H1 (cell line): Measurements from ENCODE around the gene EML1. TPM values are rescaled to one million over a fixed set of nuclear protein-coding genes. Genes with fewer than 3 reads are reported as not detected.

Source experiments
- CTCF ChIA-PET: fragments of 300-600 bp; sonication (Branson Sonifier 250); formaldehyde crosslinking; loops from one replicate; lab custom pipeline; 2021; ENCODE audit not compliant: partially characterized antibody; lab: Charles Lee
- POLR2A ChIA-PET: fragments of 300-600 bp; sonication (Branson Sonifier 250); formaldehyde crosslinking; loops from one replicate; lab custom pipeline; 2021; ENCODE audit warnings: inconsistent platforms; ENCODE audit not compliant: partially characterized antibody; lab: Charles Lee
- DNase-seq, 2 experiments: peaks; one replicate each; pipeline versions ENCODE4 v3.0.0 to v3.0.0-alpha.2; 2010 to 2022; ENCODE audit warnings: low spot score in 2 of 2, low read depth in 1 of 2, mixed read lengths in 1 of 2
- FAIRE-seq: peaks from 2 replicates; lab custom pipeline; 2011; peaks lifted over from hg19 to GRCh38; lab: Jason Lieb, UNC
- H2AFZ ChIP-seq: 2 replicates; pipeline ENCODE4 v1.8.1; 2012; ENCODE audit warnings: low read length, inconsistent platforms
- H2AK5ac ChIP-seq: 2 replicates; pipeline ENCODE4 v1.6.1; 2013; ENCODE audit warnings: low read depth, low read length
- H2BK120ac ChIP-seq: replicated peaks from 2 replicates; pipeline ENCODE3; 2013; ENCODE audit warnings: low read depth, low read length, inconsistent platforms
- H2BK12ac ChIP-seq: 2 replicates; pipeline ENCODE4 v1.6.1; 2013; ENCODE audit warnings: low read depth, low read length
- H2BK15ac ChIP-seq: 2 replicates; pipeline ENCODE4 v1.6.1; 2013; ENCODE audit warnings: low read length
- H2BK20ac ChIP-seq: 2 replicates; pipeline ENCODE4 v1.6.1; 2013; ENCODE audit warnings: low read length
- H2BK5ac ChIP-seq: 2 replicates; pipeline ENCODE4 v1.6.1; 2013; ENCODE audit warnings: low read depth, low read length
- H3K14ac ChIP-seq: 2 replicates; pipeline ENCODE4 v1.6.1; 2013; ENCODE audit warnings: inconsistent platforms; ENCODE audit not compliant: insufficient read length
- H3K18ac ChIP-seq: 2 replicates; pipeline ENCODE4 v1.6.1; 2013; ENCODE audit warnings: low read length; ENCODE audit errors: extremely low read depth
- H3K23ac ChIP-seq: 2 replicates; pipeline ENCODE4 v1.6.1; 2013; ENCODE audit warnings: inconsistent platforms; ENCODE audit not compliant: insufficient read length
- H3K23me2 ChIP-seq: 2 replicates; pipeline ENCODE4 v1.6.1; 2013; ENCODE audit warnings: low read depth, low read length
- H3K27ac ChIP-seq: 2 replicates; pipeline ENCODE4 v1.6.1; 2011; ENCODE audit warnings: low read depth, low read length, inconsistent platforms
- H3K27me3 ChIP-seq, 4 experiments: replicated peaks in 1 of 4; 1 replicate in 1 of 4; 2 replicates in 3 of 4; pipeline versions ENCODE4 v1.6.1 to v1.8.1; 2011 to 2013; ENCODE audit warnings: low read length in 3 of 4, mild to moderate bottlenecking in 3 of 4, inconsistent platforms in 2 of 4, mixed read lengths in 2 of 4, moderate library complexity in 1 of 4; ENCODE audit not compliant: control insufficient read depth in 3 of 4, insufficient read depth in 3 of 4; ENCODE audit errors: extremely low read depth in 1 of 4
- H3K36me3 ChIP-seq, 4 experiments: 2 replicates each; pipeline versions ENCODE4 v1.6.1 to v1.8.1; 2011 to 2013; ENCODE audit warnings: mild to moderate bottlenecking in 4 of 4, low read length in 3 of 4, moderate library complexity in 2 of 4, control low read depth in 1 of 4, inconsistent platforms in 1 of 4; ENCODE audit not compliant: insufficient read depth in 4 of 4, control insufficient read depth in 2 of 4
- H3K4ac ChIP-seq: replicated peaks from 2 replicates; pipeline ENCODE3; 2013; ENCODE audit warnings: low read length, low read depth, mixed read lengths, inconsistent platforms; ENCODE audit not compliant: insufficient read length
- H3K4me1 ChIP-seq, 4 experiments: replicated peaks in 1 of 4; 1 replicate in 1 of 4; 2 replicates in 3 of 4; pipeline versions ENCODE4 v1.6.1 to v1.8.1; 2011 to 2013; ENCODE audit warnings: low read length in 3 of 4, inconsistent platforms in 2 of 4, mixed read lengths in 1 of 4; ENCODE audit not compliant: insufficient read depth in 4 of 4, control insufficient read depth in 3 of 4
- H3K4me2 ChIP-seq, 2 experiments: 2 replicates each; pipeline versions ENCODE4 v1.6.1 to v1.8.1; 2011 to 2013; ENCODE audit warnings: low read depth in 2 of 2, low read length in 2 of 2, control low read depth in 1 of 2, inconsistent platforms in 1 of 2, mild to moderate bottlenecking in 1 of 2; ENCODE audit not compliant: insufficient read depth in 1 of 2
- H3K4me3 ChIP-seq, 4 experiments: fragments of 200-600, 300-600 bp in 1 of 4; sonication (generic), shearing (Covaris generic), sonication (Bioruptor Twin) in 1 of 4; 2 replicates each; pipeline versions ENCODE4 v1.5.1 to v1.8.1; 2011 to 2016; ENCODE audit warnings: low read length in 4 of 4, low read depth in 3 of 4, control low read depth in 2 of 4, inconsistent platforms in 2 of 4, mild to moderate bottlenecking in 2 of 4, mixed read lengths in 1 of 4, moderate library complexity in 1 of 4; ENCODE audit not compliant: insufficient read depth in 2 of 4; ENCODE audit errors: extremely low read depth in 1 of 4
- H3K56ac ChIP-seq: replicated peaks from 2 replicates; pipeline ENCODE3; 2013; ENCODE audit warnings: low read depth, mild to moderate bottlenecking, mixed read lengths, low read length, inconsistent platforms; ENCODE audit not compliant: insufficient read length
- H3K79me1 ChIP-seq: 2 replicates; pipeline ENCODE4 v1.6.1; 2013; ENCODE audit warnings: low read depth, low read length, control low read depth
- H3K79me2 ChIP-seq, 2 experiments: 2 replicates each; pipeline versions ENCODE4 v1.6.1 to v1.8.1; 2012 to 2013; ENCODE audit warnings: low read length in 2 of 2, mild to moderate bottlenecking in 2 of 2, inconsistent platforms in 1 of 2; ENCODE audit not compliant: insufficient read depth in 2 of 2, control insufficient read depth in 1 of 2
- H3K9ac ChIP-seq, 4 experiments: replicated peaks in 1 of 4; 1 replicate in 1 of 4; 2 replicates in 3 of 4; pipeline versions ENCODE4 v1.6.1 to v1.8.1; 2011 to 2013; ENCODE audit warnings: low read depth in 3 of 4, low read length in 3 of 4, control low read depth in 2 of 4, mild to moderate bottlenecking in 2 of 4, moderate library complexity in 2 of 4, inconsistent platforms in 1 of 4; ENCODE audit errors: extremely low read depth in 1 of 4
- H3K9me3 ChIP-seq, 2 experiments: 2 replicates each; pipeline versions ENCODE4 v1.6.1 to v1.8.1; 2012 to 2013; ENCODE audit warnings: mild to moderate bottlenecking in 2 of 2, moderate library complexity in 2 of 2, control low read depth in 1 of 2, inconsistent platforms in 1 of 2, low read depth in 1 of 2, low read length in 1 of 2, mixed read lengths in 1 of 2; ENCODE audit not compliant: insufficient read depth in 2 of 2
- H4K20me1 ChIP-seq, 2 experiments: replicated peaks in 1 of 2; 2 replicates each; pipeline versions ENCODE3 to v1.8.1; 2011 to 2013; ENCODE audit warnings: inconsistent platforms in 2 of 2, low read length in 2 of 2, mild to moderate bottlenecking in 1 of 2; ENCODE audit not compliant: insufficient read depth in 2 of 2, control insufficient read depth in 1 of 2
- H4K5ac ChIP-seq: 2 replicates; pipeline ENCODE4 v1.6.1; 2013; ENCODE audit warnings: low read length, low read depth, mixed read lengths, inconsistent platforms; ENCODE audit not compliant: insufficient read length
- H4K8ac ChIP-seq: 2 replicates; pipeline ENCODE4 v1.8.0; 2013; ENCODE audit warnings: mild to moderate bottlenecking, moderate library complexity, low read length, inconsistent platforms; ENCODE audit not compliant: insufficient read depth; ENCODE audit errors: extremely low read depth
- H4K91ac ChIP-seq: replicated peaks from 2 replicates; pipeline ENCODE3; 2013; ENCODE audit warnings: low read length, mixed read lengths, inconsistent platforms; ENCODE audit not compliant: insufficient read length
- CBX8 ChIP-seq: fragments of 300-800, 300-1000 bp; sonication (generic); IDR thresholded peaks from 2 replicates; pipeline ENCODE4 v1.7.1; 2016; ENCODE audit warnings: low read depth, low read length, borderline replicate concordance
- RBBP5 ChIP-seq: IDR thresholded peaks from 2 replicates; pipeline ENCODE4 v1.7.1; 2012; ENCODE audit warnings: low read depth, mild to moderate bottlenecking, inconsistent platforms, low read length, moderate library complexity, borderline replicate concordance
- WGBS, 2 experiments: shearing (Covaris generic) in 1 of 2; methylation state at CpG; one replicate each; pipeline versions ENCODE4 v1.1.6 to v1.1.7; 2013 to 2015; ENCODE audit warnings: low lambda C conversion rate in 2 of 2, mixed read lengths in 2 of 2, inconsistent platforms in 1 of 2, low coverage in 1 of 2, missing lambda C conversion rate in 1 of 2; ENCODE audit not compliant: insufficient replicate concordance in 2 of 2, insufficient coverage in 1 of 2, insufficient read length in 1 of 2; ENCODE audit errors: extremely low coverage in 1 of 2, missing lambda C conversion rate in 1 of 2; 5-methylcytosine and 5-hydroxymethylcytosine counted together
- polyA plus RNA-seq, 7 experiments: library from polyadenylated mRNA; depleted of rRNA in 3 of 7; stranded (reverse) in 5 of 7; unstranded in 2 of 7; fragments of >200 nt in 5 of 7; fragments of 200-250 nt in 2 of 7; gene quantifications; 1 replicate in 5 of 7; 2 replicates in 1 of 7; 4 replicates in 1 of 7; pipeline versions ENCODE4 v1.2.1 to v1.2.3, GENCODE V29; 2011 to 2013; ENCODE audit warnings: missing spikeins in 2 of 7, mixed read lengths in 2 of 7
- total RNA-seq: library from RNA; stranded (reverse); fragmentation: NEBNext Ultra II Directional; extraction: Animal tissue kit (Norgen Biotek cat#: 25700); gene quantifications from 2 replicates; pipeline ENCODE4 v1.2.1, GENCODE V29; 2021
- TF ChIP-seq, protein P1 (sequence below), 3 experiments: IDR thresholded peaks; 1 replicate in 2 of 3; 2 replicates in 1 of 3; pipeline versions ENCODE4 v1.5.1 to v1.6.1; 2011; ENCODE audit warnings: low read length in 3 of 3, mild to moderate bottlenecking in 3 of 3, inconsistent platforms in 2 of 3, low read depth in 1 of 3, moderate library complexity in 1 of 3; ENCODE audit not compliant: insufficient read depth in 1 of 3; ENCODE audit errors: control extremely low read depth in 1 of 3

The EML1 gene
- total and polyA plus RNA-seq, 2 of the 8 experiments (the other 6 are each of a cell fraction or from before 2014, with no cell fraction given): 11.1 to 24.7 TPM

GRCh38 chr14:99899578-99900178 lies 106.5 kb downstream of the EML1 start:
- H3K79me2 ChIP-seq: no peaks in the 10 kb centered on the region
- H3K9ac ChIP-seq: no peak overlapping the region
- H2AFZ ChIP-seq: no peak overlapping the region
- no peaks in the 10 kb centered on the region for H3K27me3 ChIP-seq
- no peak for FAIRE-seq
- H3K4ac ChIP-seq: no peak overlapping the region
- WGBS, 2 experiments: 82% methylated on average over 7 of the region's 7 CpGs; no CpG with 5 or more reads in 1 of the 2 experiments
- H4K8ac ChIP-seq: no peak overlapping the region
- H3K23ac ChIP-seq: no peak overlapping the region
- no peaks in the 10 kb centered on the region for H3K23me2 ChIP-seq
- no peak overlapping the region for H2BK120ac ChIP-seq
- no peak overlapping the region for H3K4me3 ChIP-seq
- ChIA-PET POLR2A (no interaction called here), CTCF (interaction anchor here (0.6 to 5.6 kb wide), 36 partner anchors 12 to 1136 kb away, joined by 3 to 81 read pairs (median 4); partner anchors contain the start of gene SETD3)
- no peaks in the 10 kb centered on the region for H3K4me1 ChIP-seq
- no peak overlapping the region for H2BK20ac ChIP-seq
- no peak for DNase-seq
- H2BK12ac ChIP-seq: no peak overlapping the region
- H3K36me3 ChIP-seq: peaks cover 0 to 26% (median 10%) of the 10 kb centered on the region in 4 experiments; a peak in 5 of 8 replicates
- no peak overlapping the region for H3K18ac ChIP-seq
- H4K5ac ChIP-seq: no peak overlapping the region
- TF ChIP-seq CBX8: no peak
- TF ChIP-seq, protein P1, sequence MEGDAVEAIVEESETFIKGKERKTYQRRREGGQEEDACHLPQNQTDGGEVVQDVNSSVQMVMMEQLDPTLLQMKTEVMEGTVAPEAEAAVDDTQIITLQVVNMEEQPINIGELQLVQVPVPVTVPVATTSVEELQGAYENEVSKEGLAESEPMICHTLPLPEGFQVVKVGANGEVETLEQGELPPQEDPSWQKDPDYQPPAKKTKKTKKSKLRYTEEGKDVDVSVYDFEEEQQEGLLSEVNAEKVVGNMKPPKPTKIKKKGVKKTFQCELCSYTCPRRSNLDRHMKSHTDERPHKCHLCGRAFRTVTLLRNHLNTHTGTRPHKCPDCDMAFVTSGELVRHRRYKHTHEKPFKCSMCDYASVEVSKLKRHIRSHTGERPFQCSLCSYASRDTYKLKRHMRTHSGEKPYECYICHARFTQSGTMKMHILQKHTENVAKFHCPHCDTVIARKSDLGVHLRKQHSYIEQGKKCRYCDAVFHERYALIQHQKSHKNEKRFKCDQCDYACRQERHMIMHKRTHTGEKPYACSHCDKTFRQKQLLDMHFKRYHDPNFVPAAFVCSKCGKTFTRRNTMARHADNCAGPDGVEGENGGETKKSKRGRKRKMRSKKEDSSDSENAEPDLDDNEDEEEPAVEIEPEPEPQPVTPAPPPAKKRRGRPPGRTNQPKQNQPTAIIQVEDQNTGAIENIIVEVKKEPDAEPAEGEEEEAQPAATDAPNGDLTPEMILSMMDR (IDR thresholded peaks at IDR 0.05; ENCODE audit: control extremely low read depth in 1 of 3, insufficient read depth in 1 of 3, low read depth in 1 of 3, low read length in 3 of 3): peak in 1 of 3 experiments; percentile 25; a peak in 2 of 4 replicates
- TF ChIP-seq RBBP5: no peak
- H2AK5ac ChIP-seq: no peak overlapping the region
- H3K14ac ChIP-seq: no peak overlapping the region
- H2BK5ac ChIP-seq: no peak overlapping the region
- no peak overlapping the region for H4K91ac ChIP-seq
- no peak overlapping the region for H3K27ac ChIP-seq
- no peaks in the 10 kb centered on the region for H3K79me1 ChIP-seq
- H3K9me3 ChIP-seq: peaks cover 0 to 11% of the 10 kb centered on the region in 2 experiments; a peak in 3 of 4 replicates
- no peak overlapping the region for H3K4me2 ChIP-seq
- no peak overlapping the region for H3K56ac ChIP-seq
- no peaks in the 10 kb centered on the region for H4K20me1 ChIP-seq
- H2BK15ac ChIP-seq: no peak overlapping the region
